Activated gamma-delta T cell (primary cell): ENCODE measurements around the gene CYTH3.
"Not testable (repeated sequence)": the region's sequence is repeated elsewhere in the genome, so short reads cannot be mapped to it uniquely, and the experiment has no call there.

ENCODE experiments used
- DNase-seq: peaks from one replicate; lab custom pipeline; 2025; lab: John Stamatoyannopoulos, UW

Gene CYTH3

GRCh38 chr7:6193709-6194108 lies 78.7 kb downstream of the CYTH3 start:
- DNase-seq = no peak

- DNase-seq = not testable (repeated sequence)
Measured at GRCh38 chr7:6190563-6190962, 81.9 kb downstream of the CYTH3 start.

GRCh38 chr7:6188389-6188788 lies 84.0 kb downstream of the CYTH3 start:
- DNase-seq = no peak

GRCh38 chr7:6186577-6186976 lies 85.8 kb downstream of the CYTH3 start:
- DNase-seq = no peak

GRCh38 chr7:6182993-6183392 lies 89.4 kb downstream of the CYTH3 start:
- DNase-seq = no peak

GRCh38 chr7:6181136-6181535 lies 91.3 kb downstream of the CYTH3 start:
- DNase-seq = no peak

GRCh38 chr7:6180344-6180725 lies 92.1 kb downstream of the CYTH3 start:
- DNase-seq = no peak

GRCh38 chr7:6179620-6180343 lies 92.6 kb downstream of the CYTH3 start:
- DNase-seq = no peak

- no peak for DNase-seq
Measured at GRCh38 chr7:6178298-6179029, 94.0 kb downstream of the CYTH3 start.

- no peak for DNase-seq
Measured at GRCh38 chr7:6175645-6176044, 96.8 kb downstream of the CYTH3 start.

GRCh38 chr7:6172910-6173295 lies 99.5 kb downstream of the CYTH3 start:
- no peak for DNase-seq

- no peak for DNase-seq
Measured at GRCh38 chr7:6172224-6172909, 100.1 kb downstream of the CYTH3 start.

GRCh38 chr7:6171532-6172223 lies 100.7 kb downstream of the CYTH3 start:
- no peak for DNase-seq

- no peak for DNase-seq
Measured at GRCh38 chr7:6170571-6171531, 101.6 kb downstream of the CYTH3 start.

GRCh38 chr7:6169805-6170520 lies 102.5 kb downstream of the CYTH3 start:
- DNase-seq = no peak

GRCh38 chr7:6168477-6168868 lies 104.0 kb downstream of the CYTH3 start:
- DNase-seq = no peak

GRCh38 chr7:6167587-6168476 lies 104.6 kb downstream of the CYTH3 start:
- DNase-seq = no peak

GRCh38 chr7:6167004-6167551 lies 105.3 kb downstream of the CYTH3 start:
- DNase-seq = no peak

GRCh38 chr7:6166443-6166891 lies 106.0 kb downstream of the CYTH3 start:
- no peak for DNase-seq
